GM18951 (cell line): ENCODE measurements around the gene NAV1.

Source experiments
- POLR2A ChIP-seq: IDR thresholded peaks from 4 replicates; pipeline ENCODE4 v1.6.1; 2011; ENCODE audit warnings: mild to moderate bottlenecking; ENCODE audit not compliant: insufficient read length, insufficient read depth; ENCODE audit errors: extremely low read depth
- in situ Hi-C: fragments of 300-500 bp; cut with MboI; formaldehyde crosslinking; loops from one replicate; pipeline ENCODE4 v1.12.0; 2022; ENCODE audit warnings: low sequenced_read_pairs, mixed read lengths, inconsistent platforms; ENCODE audit not compliant: unreplicated experiment

The NAV1 gene

DNA sequence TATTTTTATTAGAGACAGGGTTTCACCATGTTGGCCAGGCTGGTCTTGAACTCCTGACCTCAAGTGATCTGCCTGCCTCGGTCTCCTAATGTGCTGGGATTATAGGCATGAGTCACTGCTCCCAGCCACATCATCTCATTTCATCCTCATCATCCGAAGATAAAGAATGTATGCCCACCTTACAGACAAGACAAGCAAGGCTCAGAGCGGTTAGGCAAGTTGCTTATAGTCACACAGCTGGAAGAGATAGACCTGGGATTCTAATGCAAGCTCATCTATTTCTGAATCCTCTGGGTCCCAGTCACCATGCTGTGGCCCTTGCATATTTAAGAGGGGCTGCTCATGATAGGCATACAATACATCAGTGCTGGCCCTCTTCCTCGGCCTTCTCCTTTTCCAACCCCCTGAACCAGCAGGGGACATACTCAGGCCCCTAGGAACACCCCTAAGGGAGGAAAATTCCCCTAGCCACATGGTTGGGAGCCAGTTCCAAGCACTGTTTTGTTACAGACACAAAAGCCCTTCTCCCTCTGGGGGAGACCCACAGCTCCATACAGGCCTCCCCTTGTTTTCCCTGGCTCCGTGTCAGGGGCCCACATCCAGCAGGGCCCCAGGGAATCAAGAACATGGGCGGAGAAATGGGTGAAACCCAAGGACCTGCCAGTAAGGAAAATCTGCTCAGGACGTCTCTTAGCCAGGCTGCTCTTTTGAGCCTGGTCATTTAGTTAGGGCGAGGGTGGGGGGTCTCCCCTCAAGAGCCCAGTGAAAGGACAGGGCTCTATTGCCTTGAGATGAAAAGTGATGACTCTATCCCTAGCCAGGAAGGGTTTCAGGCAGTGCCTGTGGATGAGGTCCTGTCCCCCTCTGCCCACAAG lies 38.9 kb upstream of the NAV1 start:
- in situ Hi-C loops, result no loop called here

DNA sequence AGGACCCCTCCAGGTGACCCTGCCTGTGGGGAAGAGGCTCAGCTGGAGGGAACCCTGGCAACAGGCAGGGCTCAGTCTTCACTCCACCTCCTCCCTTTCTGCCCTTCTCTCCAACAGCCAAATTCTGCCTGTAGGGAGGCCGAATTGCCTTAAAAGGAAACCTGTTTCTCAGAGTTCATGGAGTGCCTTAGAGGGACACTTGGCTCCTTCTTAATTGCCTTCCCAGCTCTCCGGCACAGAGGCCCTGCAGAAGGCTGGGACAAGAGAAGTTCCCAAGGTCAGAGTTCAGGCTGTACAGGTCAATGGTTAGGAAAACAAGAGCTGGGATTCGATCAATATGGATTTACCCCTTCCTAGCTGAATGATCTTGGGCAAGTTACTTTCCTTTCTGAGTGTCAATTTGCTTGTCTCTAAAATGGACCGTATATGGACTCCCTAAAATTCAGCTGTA lies 38.2 kb upstream of the NAV1 start:
- in situ Hi-C loops, result no loop called here
- TF ChIP-seq POLR2A, result no peak

More for the DNA sequence above, 38.9 kb upstream of the NAV1 start:
- TF ChIP-seq POLR2A, result no peak

DNA sequence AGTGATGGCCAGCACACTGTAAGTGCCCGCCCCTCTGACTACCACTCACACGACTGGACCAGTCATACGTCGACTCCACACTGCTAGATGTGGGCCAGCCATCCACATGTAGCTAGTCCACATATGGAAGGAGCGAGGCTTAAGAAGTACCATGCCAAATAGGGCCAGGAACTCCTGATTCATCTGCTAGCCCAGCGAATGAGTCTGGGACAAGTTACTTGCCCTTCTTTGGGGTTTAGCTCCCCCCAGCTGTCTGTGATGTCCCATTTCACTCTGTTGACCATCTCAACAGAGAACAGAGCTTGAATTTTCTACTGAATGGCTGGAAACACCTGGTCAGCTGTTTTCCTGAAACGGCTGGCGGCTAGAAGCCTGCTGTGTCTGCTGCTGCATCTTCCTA lies 37.8 kb upstream of the NAV1 start:
- in situ Hi-C loops, result no loop called here
- TF ChIP-seq POLR2A, result no peak

DNA sequence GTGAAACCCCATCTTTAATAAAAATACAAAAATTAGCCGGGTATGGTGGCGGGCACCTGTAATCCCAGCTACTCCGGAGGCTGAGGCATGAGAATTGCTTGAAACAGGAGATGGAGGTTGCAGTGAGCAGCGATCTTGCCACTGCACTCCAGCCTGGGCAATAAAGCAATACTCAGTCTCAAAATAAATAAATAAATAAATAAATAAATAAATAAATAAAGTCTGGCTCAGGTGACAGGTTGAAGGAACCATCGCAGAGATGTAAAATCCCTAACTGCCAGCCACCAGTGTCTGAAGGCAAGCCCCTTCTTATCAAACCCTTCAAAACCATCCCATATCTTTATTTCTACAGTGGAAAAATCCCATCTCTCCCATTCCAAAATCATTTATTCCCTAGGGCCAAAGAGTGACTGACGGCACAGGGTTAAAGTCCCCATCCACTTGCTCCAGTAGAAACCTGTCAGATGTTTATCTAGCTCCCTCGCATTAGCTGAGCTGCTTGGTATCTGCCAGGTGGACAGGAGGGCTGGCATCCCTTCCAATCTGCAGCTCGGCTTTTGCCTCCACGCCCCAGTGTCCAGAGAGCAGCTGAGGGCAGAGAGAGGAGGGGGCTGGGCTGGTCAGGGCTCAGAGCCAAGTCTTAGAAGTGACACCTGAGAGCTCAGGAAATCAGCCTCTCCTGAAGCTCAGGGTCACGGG lies 37.0 kb upstream of the NAV1 start:
- no peak for TF ChIP-seq POLR2A
- in situ Hi-C loops, result no loop called here

DNA sequence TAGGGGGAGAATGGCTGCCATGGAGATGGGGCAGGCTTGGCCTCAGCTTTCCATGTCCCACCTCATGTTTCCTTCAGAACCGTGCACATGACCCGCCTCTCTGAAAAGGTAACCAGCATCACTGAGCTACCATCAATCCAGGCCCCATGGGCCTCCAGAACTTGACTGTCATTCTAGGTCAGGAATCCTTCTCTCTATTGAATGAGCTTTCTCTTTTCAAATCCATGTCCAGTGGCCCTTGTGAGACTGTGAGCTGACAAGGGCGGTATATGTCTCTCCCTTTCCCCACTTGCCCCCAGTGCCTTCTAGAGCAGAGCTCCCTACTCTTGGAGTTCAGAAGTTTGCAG lies 36.4 kb upstream of the NAV1 start:
- no peak for TF ChIP-seq POLR2A
- in situ Hi-C loops, result no loop called here

DNA sequence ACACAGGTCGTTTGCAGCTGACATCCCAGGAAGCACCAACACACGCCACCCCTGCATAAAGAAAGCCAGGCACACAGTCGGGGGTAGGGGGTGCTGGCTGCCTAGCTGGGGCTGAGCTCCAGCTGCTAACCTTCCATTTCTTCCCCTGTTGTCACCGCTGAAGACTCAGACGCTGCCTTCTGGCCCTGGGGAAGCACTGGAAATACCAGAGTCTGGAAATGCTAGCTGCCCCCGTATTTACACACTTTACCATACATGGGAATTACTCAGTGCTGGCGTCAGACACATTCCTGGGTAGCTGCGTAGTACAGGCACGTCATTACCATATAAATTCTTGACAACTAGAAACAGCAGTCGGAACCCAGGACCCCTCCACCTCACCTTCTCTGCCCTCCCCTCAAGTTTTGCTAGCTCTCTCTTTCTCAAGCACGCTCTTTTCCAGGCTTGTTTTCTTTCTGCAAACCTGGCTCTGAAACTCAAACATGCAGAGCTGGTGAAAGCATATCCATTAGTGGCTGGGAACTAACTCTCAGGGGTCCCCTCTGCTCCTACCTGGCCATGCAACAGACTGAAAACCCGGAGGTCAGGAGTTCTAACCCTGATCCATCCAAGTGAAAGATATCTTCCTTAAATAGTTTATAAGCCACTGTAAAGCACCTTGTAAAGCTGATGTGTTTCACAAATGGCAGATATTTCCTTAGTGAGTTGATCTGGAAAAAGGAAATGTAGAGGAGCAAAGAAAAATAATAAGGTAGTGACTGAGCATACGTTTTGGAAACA lies 35.3 kb upstream of the NAV1 start:
- no peak for TF ChIP-seq POLR2A
- in situ Hi-C loops, result no loop called here

DNA sequence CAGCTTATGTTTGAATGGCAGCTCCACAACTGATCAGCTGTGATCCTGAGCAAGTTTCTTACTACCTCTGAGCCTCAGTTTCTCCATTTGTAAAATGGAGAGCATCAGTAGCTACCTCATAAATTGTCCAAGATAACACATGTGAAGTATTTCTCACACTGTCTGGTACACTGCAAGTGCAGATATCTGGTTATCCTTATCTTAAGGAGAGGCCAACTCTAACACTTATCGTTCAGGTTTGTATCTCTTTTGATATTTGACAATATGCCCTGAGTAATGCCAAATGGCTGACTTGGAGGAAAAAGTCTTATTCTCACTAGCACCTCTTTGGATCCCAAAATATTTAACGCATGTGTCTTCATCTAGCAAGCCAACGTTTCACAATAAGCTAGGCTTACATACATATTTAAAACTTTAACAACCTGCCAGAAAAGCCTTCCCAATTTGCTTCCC lies 34.7 kb upstream of the NAV1 start:
- in situ Hi-C loops, result no loop called here
- TF ChIP-seq POLR2A, result no peak

DNA sequence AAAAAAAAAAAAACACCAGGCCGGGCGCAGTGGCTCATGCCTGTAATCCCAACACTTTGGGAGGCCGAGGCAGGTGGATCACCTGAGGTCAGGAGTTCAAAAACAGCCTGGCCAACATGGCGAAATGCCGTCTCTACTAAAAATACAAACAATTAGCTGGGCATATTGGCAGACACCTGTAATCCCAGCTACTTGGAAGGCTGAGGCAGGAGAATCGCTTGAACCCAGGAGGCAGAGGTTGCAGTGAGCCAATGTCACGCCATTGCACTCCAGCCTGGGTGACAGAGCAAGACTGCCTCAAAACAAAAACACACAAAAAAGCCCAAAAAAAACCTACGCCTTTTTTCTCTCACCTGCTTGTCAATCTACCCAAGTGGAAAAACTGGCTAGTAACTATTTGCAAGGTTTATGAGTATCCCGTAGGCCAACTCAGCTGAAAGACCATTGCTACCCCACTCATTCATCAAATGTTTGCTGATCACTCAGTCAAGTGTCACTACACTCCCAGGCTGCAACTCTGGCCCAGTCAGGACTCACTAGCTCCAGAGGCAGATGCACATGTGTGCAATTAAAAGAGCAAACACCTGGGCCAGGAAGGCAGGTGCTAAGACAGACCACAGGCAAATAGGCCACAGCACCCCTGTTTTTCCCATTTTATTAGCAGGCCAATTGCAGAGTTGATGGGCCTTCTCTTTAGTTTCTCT lies 34.0 kb upstream of the NAV1 start:
- TF ChIP-seq POLR2A, result no peak
- in situ Hi-C loops, result no loop called here

DNA sequence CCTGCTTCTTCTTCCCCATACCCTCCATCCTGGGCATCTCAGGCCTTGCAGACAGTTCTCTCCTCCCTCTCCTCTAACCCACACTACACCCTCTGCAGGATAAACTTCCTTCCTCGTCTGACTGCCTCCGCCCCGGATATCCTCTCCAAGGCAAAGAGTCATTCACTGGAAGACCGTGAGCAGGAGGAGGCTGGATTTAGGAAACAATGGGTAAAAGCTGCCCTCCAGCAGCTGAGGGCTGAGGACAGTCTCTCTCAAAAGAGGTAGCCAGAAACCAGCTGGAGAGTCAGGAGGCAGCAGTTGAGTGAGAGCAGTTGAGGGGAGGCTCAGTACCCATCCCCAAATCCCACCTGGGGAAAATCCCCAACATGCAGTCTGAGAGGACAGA lies 33.4 kb upstream of the NAV1 start:
- TF ChIP-seq POLR2A, result no peak
- in situ Hi-C loops, result no loop called here

DNA sequence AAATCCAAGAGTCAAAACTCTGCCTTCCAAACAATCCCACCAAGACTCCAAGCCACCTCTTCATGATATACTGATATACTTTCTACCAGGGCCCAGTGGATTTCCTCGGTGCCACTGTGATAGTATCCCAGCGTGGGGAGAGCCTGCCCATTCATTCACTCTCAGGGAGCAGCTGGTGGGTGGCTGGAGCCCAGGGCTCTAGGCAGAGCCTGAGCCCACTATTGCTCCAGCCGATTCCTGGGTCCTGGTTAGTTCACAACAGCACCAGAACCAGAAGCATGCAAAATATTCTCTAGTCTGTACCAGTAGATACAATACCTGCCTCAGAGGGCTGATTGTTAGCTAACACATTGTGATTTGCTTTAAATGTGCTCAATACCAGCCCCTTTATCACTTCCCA lies 32.8 kb upstream of the NAV1 start:
- no peak for TF ChIP-seq POLR2A
- in situ Hi-C loops, result no loop called here

DNA sequence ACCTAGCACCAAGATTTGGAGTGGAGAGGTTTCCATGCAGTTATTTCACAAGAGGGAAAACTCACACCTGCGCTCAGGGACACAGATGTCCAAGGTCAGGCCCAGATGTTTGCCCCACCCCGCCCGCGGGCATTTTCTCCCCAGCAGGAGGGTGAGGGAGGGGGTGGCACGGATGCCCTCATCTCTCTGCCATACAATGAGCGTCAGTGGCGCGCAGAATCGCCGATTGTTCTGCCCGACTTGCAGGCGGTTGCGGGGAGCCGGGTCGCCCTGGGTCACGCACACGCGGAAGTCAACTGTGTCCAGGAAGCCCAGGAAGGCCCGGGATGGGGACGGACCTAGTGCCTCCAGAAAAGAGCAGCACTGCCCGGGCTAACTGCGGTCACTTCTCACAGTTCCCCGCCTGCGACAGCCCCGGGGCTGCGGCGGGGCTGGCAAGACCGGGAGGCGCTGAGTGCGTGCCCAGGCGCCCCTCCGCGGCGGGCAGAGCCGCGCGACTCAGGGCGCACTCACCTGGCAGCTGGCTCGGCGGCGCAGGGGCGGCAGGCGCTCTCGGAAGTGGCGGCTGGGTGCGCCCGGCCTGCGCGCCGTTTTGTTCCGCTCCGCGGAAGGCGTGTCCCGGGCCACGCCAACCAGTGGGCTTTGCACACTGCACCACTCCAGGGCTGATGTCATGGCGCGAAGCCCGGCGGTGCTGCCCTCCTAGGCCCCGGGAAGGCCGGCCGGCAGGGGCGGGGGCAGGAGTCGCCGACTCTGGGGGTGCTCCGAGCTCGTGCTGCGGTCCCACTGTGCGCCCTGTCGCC lies 32.2 kb upstream of the NAV1 start, which contains the start of gene CSRP1:
Gene CSRP1 (minus strand): TSS at position 567 of the 803 bp plus-strand sequence. CDS start 10,820 bp downstream, outside the sequence.
- in situ Hi-C loops, result no loop called here

DNA sequence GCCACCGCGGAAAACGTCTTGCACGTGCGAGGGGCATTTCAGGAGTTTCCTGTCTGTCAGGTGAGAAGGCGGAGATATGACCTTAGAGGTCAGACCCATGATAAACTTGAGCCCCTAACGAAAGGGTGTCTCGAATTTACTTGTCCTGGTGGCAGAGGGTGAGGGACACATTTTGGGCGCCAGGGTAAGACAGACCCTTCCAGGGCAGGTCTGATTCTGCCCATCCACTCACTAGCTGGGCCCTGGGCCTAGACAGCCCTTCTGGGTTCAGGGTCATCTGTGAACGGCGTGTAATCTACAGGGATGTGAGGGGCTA lies 31.6 kb upstream of the NAV1 start:
- in situ Hi-C loops, result no loop called here
- no peak for TF ChIP-seq POLR2A

More for the DNA sequence above, 32.2 kb upstream of the NAV1 start, which contains the start of gene CSRP1:
- peak; percentile 93 for TF ChIP-seq POLR2A
